CD4-positive, alpha-beta T cell (primary cell): ENCODE measurements around the gene MAMDC2. TPM values are rescaled to one million over a fixed set of nuclear protein-coding genes. Genes with fewer than 3 reads are reported as not detected.

Experiments used
- ATAC-seq: fragments of 200-7000 bp; cut with Tn5 transposase; one replicate; pipeline ENCODE4 v1.10.0; 2022; ENCODE audit warnings: mild to moderate bottlenecking; ENCODE audit not compliant: poor library complexity
- CTCF ChIA-PET: fragments of 350-600 bp; sonication (Branson Sonifier 250); formaldehyde crosslinking; loops from one replicate; lab custom pipeline; 2021; ENCODE audit warnings: antibody characterized with exemption, inconsistent platforms; lab: Charles Lee
- POLR2A ChIA-PET: fragments of 350-600 bp; sonication (Branson Sonifier 250); formaldehyde crosslinking; loops from one replicate; lab custom pipeline; 2021; ENCODE audit warnings: antibody characterized with exemption, inconsistent platforms; lab: Charles Lee
- DNase-seq, 14 experiments: peaks; one replicate each; pipeline ENCODE4 v3.0.0-alpha.2; 2013 to 2020; ENCODE audit warnings: mixed read lengths in 2 of 14
- H3K27ac ChIP-seq, 2 donors: one replicate each; pipeline versions ENCODE4 v1.5.1 to v1.7.0; 2013; ENCODE audit warnings: low read length in 2 of 2, low read depth in 1 of 2, mild to moderate bottlenecking in 1 of 2
- H3K27me3 ChIP-seq, 2 experiments: 1 replicate in 1 of 2; 2 replicates in 1 of 2; pipeline versions ENCODE4 v1.6.1 to v1.7.0; 2013; ENCODE audit warnings: low read length in 2 of 2, control low read depth in 1 of 2, mild to moderate bottlenecking in 1 of 2, moderate library complexity in 1 of 2; ENCODE audit not compliant: insufficient read depth in 2 of 2, control insufficient read depth in 1 of 2
- H3K36me3 ChIP-seq: one replicate; pipeline ENCODE4 v1.6.1; 2013; ENCODE audit warnings: low read length, control low read depth; ENCODE audit not compliant: insufficient read depth
- H3K4me1 ChIP-seq: one replicate; pipeline ENCODE4 v1.6.1; 2013; ENCODE audit warnings: low read length, control low read depth; ENCODE audit not compliant: insufficient read depth
- H3K4me3 ChIP-seq: one replicate; pipeline ENCODE4 v1.5.1; 2013; ENCODE audit warnings: mild to moderate bottlenecking, low read length, moderate library complexity
- H3K9me3 ChIP-seq, 2 experiments: 1 replicate in 1 of 2; 2 replicates in 1 of 2; pipeline versions ENCODE4 v1.6.1 to v1.7.0; 2013; ENCODE audit warnings: low read length in 2 of 2, mild to moderate bottlenecking in 2 of 2, control low read depth in 1 of 2, moderate library complexity in 1 of 2; ENCODE audit not compliant: control insufficient read depth in 1 of 2, insufficient read depth in 1 of 2
- H3K27ac Mint-ChIP-seq: one replicate; pipeline ENCODE4 v1.8.0; 2020; ENCODE audit warnings: mixed read lengths
- H3K27me3 Mint-ChIP-seq: one replicate; pipeline ENCODE4 v1.8.0; 2021; ENCODE audit warnings: mixed read lengths
- H3K36me3 Mint-ChIP-seq: one replicate; pipeline ENCODE4 v1.8.0; 2021; ENCODE audit warnings: low read depth, mixed read lengths
- H3K4me1 Mint-ChIP-seq: one replicate; pipeline ENCODE4 v1.8.0; 2021; ENCODE audit warnings: low read depth, mixed read lengths
- H3K4me3 Mint-ChIP-seq: one replicate; pipeline ENCODE4 v1.8.0; 2020; ENCODE audit warnings: mild to moderate bottlenecking, mixed read lengths
- H3K9me3 Mint-ChIP-seq: one replicate; pipeline ENCODE4 v1.8.0; 2020; ENCODE audit warnings: mixed read lengths
- intact Hi-C, 2 experiments: fragments of 100-400 bp; cut with DNase I in 1 of 2; cut with micrococcal nuclease in 1 of 2; formaldehyde crosslinking; loops; one replicate each; pipeline versions ENCODE4 v1.15.1 to v1.9.0; 2023 to 2025; cut with DNase I, micrococcal nuclease
- total RNA-seq, 174 experiments: library from RNA in 2 of 174; stranded (reverse) in 2 of 174; gene quantifications; one replicate each; pipeline ENCODE4 v1.2.3 and lab custom pipeline; 2021 to 2026
- TF ChIP-seq, protein P1 (sequence below): fragments of 200-600 bp; IDR thresholded peaks from one replicate; pipeline ENCODE4 v1.8.0; 2022; ENCODE audit warnings: antibody characterized with exemption, mild to moderate bottlenecking

The MAMDC2 gene
- total RNA-seq, 2 experiments from 2014 or later: 0.08 TPM; not detected in 1

DNA sequence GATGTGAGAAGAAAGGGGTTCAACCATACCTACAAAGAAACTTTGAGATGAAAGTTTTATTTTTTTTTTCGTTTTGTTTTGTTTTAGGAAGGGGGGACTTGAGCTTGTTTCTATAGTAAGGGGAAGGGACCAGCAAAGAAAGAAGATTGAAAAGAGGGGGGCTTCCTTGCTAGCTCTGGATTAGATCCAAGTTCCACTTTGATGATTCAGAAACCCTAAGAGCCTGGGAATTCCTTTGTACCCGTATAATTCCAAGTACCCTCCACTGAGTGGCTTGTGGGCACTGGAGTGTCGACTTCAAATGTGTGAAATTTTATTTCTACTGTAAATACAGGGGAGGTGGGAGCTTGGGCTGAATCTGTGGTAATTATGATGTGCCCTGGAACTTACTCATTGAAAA, 10.9 kb downstream of the MAMDC2 start:
- H3K36me3 ChIP-seq: no peaks in the 10 kb centered on the region
- H3K27me3 Mint-ChIP-seq: peaks cover 28% of the 10 kb centered on the region
- H3K9me3 Mint-ChIP-seq: no peaks in the 10 kb centered on the region
- ChIA-PET CTCF (no interaction called here), POLR2A (no interaction called here)
- H3K4me1 Mint-ChIP-seq: no peaks in the 10 kb centered on the region
- no peaks in the 10 kb centered on the region for H3K9me3 ChIP-seq
- H3K4me1 ChIP-seq: no peaks in the 10 kb centered on the region
- H3K27ac ChIP-seq: no peak overlapping the region
- H3K4me3 ChIP-seq: no peak overlapping the region
- no peaks in the 10 kb centered on the region for H3K36me3 Mint-ChIP-seq
- ATAC-seq: no peak
- no peak overlapping the region for H3K27ac Mint-ChIP-seq
- H3K27me3 ChIP-seq: peaks cover 3 to 6% of the 10 kb centered on the region in 2 experiments
- DNase-seq: no peak
- intact Hi-C loops: no loop called here
- TF ChIP-seq, protein P1, sequence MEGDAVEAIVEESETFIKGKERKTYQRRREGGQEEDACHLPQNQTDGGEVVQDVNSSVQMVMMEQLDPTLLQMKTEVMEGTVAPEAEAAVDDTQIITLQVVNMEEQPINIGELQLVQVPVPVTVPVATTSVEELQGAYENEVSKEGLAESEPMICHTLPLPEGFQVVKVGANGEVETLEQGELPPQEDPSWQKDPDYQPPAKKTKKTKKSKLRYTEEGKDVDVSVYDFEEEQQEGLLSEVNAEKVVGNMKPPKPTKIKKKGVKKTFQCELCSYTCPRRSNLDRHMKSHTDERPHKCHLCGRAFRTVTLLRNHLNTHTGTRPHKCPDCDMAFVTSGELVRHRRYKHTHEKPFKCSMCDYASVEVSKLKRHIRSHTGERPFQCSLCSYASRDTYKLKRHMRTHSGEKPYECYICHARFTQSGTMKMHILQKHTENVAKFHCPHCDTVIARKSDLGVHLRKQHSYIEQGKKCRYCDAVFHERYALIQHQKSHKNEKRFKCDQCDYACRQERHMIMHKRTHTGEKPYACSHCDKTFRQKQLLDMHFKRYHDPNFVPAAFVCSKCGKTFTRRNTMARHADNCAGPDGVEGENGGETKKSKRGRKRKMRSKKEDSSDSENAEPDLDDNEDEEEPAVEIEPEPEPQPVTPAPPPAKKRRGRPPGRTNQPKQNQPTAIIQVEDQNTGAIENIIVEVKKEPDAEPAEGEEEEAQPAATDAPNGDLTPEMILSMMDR: no peak
- no peak overlapping the region for H3K4me3 Mint-ChIP-seq

- Mint-ChIP-seq H3K9me3 (no peaks in the 10 kb centered on the region), H3K27me3 (peaks cover 23% of the 10 kb centered on the region), H3K4me1 (no peaks in the 10 kb centered on the region), H3K36me3 (no peaks in the 10 kb centered on the region), H3K27ac (no peak overlapping the region), H3K4me3 (no peak overlapping the region)
- Histone ChIP-seq H3K36me3 (no peaks in the 10 kb centered on the region), H3K9me3 (no peaks in the 10 kb centered on the region), H3K27me3 (peaks cover 5 to 6% of the 10 kb centered on the region in 2 experiments), H3K27ac (no peak overlapping the region), H3K4me1 (no peaks in the 10 kb centered on the region), H3K4me3 (no peak overlapping the region)
- intact Hi-C loops: no loop called here
- POLR2A ChIA-PET: no interaction called here
- CTCF ChIA-PET: interaction anchor here (0.5 kb wide), 1 partner anchor 526 kb away, joined by 3 read pairs; no protein-coding TSS in a partner anchor
- TF ChIP-seq, protein P1: no peak
- DNase-seq: no peak
- ATAC-seq: no peak
Measured at GRCh38 chr9:70055406-70056210, 12.0 kb downstream of the MAMDC2 start.

GRCh38 chr9:70056211-70056944, 12.7 kb downstream of the MAMDC2 start:
- H3K9me3 Mint-ChIP-seq: no peaks in the 10 kb centered on the region
- H3K27ac Mint-ChIP-seq: no peak overlapping the region
- H3K36me3 ChIP-seq: no peaks in the 10 kb centered on the region
- no peaks in the 10 kb centered on the region for H3K36me3 Mint-ChIP-seq
- intact Hi-C loops: no loop called here
- no peaks in the 10 kb centered on the region for H3K4me1 ChIP-seq
- H3K27me3 Mint-ChIP-seq: peaks cover 23% of the 10 kb centered on the region
- H3K27me3 ChIP-seq: peaks cover 5 to 6% of the 10 kb centered on the region in 2 experiments
- TF ChIP-seq, protein P1: no peak
- no peak overlapping the region for H3K4me3 ChIP-seq
- H3K9me3 ChIP-seq: no peaks in the 10 kb centered on the region
- H3K4me1 Mint-ChIP-seq: no peaks in the 10 kb centered on the region
- ATAC-seq: no peak
- POLR2A ChIA-PET: no interaction called here
- CTCF ChIA-PET: no interaction called here
- no peak overlapping the region for H3K27ac ChIP-seq
- no peak for DNase-seq
- H3K4me3 Mint-ChIP-seq: no peak overlapping the region
